SIG-M5 treated with dmso at 0.1 percent for 504 hours (cell line): ENCODE data around the gene RPL41.
A peak's percentile ranks its signal among the peaks of the same experiment; 100 is the strongest.
"Not testable (repeated sequence)": the region's sequence is repeated elsewhere in the genome, so short reads cannot be mapped to it uniquely, and the experiment has no call there.

Source experiments
- DNase-seq: peaks from one replicate; lab custom pipeline; 2025; ENCODE audit not compliant: unreplicated experiment; lab: John Stamatoyannopoulos, UW

The RPL41 gene

DNA sequence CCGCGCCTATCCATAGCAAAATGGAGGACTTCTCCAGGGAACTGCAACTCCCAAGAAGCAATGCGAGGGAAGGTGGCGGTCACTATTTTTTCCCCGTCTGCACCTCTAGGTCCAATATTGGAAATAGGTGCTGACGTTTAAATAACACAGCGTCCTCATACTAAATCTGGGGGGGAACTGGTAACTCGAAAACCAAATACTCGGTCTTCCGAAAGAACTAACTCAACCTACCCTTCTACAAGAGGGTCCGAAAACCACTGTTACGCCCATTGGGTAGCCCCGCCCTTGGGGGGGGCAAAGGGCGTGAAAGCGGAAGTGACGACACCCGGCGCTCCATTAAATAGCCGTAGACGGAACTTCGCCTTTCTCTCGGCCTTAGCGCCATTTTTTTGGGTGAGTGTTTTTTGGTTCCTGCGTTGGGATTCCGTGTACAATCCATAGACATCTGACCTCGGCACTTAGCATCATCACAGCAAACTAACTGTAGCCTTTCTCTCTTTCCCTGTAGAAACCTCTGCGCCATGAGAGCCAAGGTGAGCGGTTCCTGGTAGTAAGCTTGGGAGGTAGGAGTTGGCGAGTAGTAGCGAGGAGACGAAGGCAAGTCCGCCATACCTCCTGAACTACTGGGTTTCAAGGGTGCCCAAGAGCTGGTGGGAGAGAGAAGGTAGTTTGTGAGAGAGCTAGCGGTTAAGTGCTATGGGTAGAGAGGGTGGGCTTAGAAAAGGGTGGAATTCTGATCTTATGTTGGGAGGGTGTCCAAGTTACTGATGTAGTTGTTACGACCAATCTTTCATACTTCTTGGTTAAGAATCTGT, at the start of gene RPL41:
Gene RPL41 (plus strand): TSS at position 367 of the 815 bp plus-strand sequence.
- peak; percentile 95 for DNase-seq

DNA sequence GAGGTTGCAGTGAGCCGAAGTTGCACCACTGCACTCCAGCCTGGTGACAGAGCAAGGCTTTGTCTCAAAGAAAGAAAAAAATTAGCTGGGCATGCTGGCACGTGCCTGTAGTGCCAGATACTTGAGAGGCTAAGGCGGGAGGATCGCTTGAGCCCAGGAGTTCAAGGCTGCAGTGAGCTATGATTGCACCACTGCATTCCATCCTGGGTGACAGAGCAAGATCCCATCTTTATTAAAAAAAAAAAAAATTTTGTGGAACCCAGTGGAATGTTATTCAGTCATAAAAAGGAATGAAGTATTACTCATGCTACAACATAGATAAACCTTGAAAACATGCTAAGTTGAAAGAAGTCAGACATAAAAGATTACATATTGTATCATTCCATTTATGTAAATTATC, 44.8 kb upstream of the RPL41 start:
- no peak for DNase-seq

DNA sequence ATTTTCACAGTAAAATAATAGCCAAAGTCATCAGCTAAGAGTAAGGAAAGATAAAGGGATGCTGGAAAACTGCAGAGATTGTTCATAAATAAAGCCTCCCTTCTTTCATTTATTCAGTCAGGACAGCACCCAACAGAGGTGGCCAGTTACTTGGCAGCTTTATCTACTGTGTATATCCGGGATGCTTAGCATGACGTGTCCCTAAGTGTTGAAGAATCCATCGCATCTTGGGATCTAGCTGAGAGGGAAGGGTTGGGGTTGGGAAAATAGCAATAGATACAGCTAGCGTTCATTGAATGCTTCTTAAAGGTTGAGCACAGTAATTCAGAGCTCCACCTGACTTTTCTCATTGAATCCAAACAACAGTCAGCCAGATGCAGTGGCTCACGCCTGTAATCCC, 42.0 kb upstream of the RPL41 start:
- no peak for DNase-seq

DNA sequence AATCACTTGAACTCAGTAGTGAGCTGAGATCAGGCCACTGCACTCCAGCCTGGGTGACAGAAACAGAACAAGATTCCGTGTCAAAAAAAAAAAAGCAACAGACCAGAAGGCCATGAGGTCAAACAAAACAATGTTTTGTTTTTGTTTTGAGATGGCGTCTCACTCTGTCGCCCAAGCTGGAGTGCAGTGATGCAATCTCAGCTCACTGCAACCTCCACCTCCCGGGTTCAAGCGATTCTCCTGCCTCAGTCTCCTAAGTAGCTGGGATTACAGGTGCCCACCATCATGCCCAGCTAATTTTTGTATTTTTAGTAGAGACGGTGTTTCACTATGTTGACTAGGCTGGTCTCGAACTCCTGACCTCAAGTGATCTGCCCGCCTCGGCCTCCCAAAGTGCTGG, 38.5 kb upstream of the RPL41 start:
- not testable (repeated sequence) for DNase-seq

DNA sequence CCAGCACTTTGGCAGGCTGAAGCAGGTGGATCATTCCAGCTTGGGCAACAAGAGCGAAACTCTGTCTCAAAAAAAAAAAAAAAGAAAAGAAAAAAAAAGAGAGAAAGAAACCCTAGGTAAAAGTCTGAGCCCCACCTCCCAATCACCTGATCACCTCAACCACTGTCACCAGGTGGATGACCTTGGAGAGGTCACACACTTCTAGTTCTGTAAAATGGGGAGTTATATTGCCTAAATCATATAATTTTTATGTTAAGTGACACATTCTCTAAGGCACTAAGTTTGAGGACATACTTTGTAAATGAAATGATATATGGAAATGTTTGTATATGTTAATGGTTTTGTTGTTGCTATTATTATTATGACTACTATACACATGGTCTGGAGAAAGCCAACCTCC, 38.0 kb upstream of the RPL41 start:
- no peak for DNase-seq

DNA sequence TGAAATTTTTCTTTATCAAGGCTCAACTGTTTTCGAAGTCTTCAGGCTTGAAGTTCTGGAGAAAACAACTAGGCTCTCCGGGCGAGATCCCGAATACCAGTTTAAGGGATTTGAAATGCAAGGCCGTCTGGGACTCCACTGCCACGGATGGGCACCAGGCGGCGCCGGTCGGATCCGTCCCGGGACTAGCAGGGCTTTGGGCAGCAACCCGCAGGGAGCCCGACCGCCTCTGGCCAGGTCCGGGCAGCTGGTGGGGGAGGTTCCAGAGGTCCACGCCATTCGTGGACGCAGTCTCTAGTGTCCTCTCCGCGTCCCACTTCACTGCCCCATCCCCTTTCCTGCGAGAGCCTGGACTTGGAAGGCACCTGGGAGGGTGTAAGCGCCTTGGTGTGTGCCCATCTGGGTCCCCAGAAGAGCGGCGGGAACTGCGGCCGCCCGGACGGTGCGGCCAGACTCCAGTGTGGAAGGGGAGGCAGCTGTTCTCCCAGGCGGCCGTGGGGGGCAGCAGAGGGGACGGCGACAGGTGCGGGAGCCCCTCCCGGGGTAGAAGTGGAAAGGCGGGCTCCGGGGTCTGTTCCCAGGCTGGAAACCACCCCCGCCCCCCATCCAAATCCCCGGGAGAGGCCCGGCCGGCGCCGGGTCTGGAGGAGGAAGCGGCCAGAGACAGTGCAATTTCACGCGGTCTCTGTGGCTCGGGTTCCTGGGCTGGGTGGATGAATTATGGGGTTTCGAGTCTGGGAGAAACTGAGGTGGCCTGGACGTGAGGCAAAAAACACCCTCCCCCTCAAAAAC, 37.3 kb upstream of the RPL41 start:
- DNase-seq, result peak; percentile 54

DNA sequence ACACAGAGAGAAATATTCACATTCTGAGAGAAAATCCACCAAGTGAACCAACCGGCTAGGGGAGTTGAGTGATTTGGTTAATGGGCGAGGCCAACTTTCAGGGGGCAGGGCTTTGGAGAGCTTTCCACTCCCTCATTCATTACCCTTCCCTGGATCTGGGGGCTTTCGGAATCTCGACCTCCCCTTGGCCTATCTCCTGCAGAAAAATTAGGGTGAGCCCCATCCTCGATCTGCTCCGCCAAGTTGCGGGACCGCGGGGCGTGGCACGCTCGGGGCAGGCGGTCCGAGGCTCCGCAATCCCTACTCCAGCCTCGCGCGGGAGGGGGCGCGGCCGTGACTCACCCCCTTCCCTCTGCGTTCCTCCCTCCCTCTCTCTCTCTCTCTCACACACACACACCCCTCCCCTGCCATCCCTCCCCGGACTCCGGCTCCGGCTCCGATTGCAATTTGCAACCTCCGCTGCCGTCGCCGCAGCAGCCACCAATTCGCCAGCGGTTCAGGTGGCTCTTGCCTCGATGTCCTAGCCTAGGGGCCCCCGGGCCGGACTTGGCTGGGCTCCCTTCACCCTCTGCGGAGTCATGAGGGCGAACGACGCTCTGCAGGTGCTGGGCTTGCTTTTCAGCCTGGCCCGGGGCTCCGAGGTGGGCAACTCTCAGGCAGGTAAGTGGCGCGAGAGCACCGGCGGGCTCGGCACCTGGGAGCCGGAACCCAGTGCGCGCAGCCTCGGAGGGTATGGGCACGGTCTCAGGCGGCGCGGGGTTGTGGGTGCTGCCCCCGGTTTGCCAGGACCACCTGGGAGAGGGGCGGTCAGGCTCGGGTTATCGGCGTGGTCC, 36.5 kb upstream of the RPL41 start, which contains the start of gene ERBB3:
Gene ERBB3 (plus strand): TSS at position 443 of the 833 bp plus-strand sequence. CDS start 136 bp downstream, at position 579.
- peak; percentile 86 for DNase-seq

DNA sequence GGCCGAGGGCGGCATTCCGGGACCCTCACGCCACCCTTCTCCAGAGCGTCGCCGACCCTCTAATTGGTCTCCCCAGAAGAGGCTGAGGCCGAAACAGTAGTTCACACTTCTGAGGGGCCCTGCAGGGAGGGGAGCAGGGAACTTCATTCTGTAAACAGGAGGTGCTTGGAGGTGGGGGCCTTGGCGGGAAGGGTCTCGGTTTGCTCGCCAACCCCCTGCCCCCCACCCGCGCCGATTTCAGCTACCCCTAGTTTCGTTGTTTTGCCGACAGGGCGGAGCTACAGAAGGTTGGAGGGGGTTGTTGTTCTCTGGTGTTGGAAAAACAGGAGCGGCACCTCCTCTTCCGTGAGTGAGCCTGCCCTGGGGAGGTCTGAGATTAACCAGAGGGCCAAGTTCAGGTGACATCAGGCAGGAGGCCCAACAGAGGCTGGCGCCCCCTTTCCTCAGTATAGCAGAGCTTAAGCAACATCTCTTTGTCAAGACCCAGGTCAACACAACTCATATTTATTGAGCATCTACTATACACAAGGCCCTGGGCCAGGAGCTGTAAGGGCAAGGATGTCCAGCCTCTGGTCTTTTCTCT, 35.8 kb upstream of the RPL41 start:
- DNase-seq, result no peak

DNA sequence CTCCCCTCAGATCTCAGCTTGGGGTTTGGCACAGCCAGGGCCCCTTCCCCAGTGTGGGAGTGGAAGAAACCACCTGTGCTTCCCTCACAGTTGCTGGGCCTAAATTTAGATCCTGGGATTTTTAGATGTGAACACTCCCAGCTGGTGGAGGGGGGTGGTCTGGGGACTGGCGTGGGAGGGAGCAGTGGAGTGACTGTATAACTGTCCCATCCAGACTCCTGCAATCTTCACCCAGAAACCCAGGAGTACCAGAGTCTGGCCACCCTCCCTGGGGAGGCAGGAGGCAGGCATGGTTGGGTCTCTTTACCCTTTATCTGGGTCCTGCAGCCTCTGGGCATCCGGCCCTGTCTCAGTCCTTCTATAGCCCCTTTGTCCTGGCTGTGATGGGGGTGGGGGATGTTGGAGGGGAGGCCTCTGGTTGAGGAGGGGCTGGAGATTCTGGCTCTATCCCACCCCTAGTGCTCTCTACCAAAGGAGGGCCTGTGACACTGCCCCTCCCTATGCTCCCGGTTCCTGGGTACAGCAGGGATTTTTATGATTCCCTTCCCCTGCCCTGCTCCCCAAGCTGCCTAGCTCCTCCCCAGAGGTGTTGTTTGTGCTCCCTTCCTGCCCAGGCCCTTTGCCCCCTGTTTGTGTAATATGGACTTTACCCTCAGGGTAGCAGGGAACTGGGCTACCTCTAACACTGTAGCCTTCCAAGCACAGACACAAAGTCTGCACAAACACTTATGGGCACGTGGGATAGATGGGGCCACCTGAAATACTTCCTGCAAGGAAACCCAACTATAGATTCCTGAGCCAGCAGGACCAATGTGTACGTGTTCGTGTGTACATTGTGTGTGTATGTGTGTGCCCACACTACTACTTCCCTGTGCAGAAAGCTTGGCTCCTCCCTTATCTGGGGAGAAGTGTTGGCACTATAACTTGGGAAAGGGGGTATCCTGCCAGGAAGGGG, 34.8 kb upstream of the RPL41 start:
- no peak for DNase-seq

DNA sequence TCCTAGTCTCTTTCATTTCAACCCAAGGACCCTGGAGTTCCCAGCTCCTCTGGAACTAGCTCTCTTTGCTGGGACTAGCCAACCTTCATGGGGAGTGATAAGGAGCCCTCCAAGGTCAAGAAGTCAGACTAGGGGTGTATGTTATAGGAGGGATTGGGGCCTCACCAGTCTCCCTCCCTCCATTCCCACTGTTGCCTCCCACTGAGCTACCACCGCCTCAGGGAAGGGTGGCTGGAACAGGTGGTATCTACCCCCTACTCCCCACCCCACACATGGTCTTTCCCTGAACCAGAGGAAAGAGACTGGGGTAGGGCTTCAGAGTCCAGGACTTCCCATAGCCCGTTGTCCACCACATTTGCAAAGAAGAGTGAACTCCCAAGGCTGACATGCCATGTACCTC, 34.1 kb upstream of the RPL41 start:
- no peak for DNase-seq

DNA sequence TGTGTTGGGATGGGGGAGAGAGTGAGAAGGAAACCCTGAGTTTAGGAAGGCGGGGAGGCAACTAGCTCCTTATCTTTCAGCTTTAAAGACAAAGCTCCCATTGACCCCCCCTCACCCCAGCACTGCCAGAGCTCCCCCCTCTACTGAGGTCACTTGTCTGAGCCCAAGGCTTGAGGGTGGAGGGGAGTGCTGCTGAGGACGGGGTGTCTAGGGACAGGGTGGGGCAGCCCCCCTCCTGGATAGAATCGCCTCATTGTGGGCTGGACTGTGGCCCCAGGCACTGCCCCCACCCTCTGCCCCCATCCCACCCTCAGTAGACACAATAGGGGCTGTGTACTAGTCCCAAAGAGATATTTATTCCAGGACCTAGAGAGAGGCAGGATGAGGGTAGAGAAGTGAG, 33.5 kb upstream of the RPL41 start:
- DNase-seq, result no peak

DNA sequence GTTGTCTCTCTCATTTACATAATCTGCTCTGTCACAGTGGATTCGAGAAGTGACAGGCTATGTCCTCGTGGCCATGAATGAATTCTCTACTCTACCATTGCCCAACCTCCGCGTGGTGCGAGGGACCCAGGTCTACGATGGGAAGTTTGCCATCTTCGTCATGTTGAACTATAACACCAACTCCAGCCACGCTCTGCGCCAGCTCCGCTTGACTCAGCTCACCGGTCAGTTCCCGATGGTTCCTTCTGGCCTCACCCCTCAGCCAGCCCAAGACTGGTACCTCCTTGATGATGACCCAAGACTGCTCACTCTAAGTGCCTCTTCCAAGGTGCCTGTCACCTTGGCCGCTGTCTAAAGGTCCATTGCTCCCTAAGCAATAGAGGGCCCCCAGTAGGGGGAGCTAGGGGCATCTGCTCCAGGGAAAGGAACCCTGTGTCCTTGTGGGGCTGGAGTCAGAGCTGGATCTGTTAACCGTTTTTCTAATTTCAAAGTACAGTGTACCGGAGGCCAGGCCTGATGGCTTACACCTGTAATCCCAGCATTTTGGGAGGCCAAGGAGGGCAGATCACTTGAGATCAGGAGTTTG, 31.4 kb upstream of the RPL41 start:
- DNase-seq, result peak; percentile 50

DNA sequence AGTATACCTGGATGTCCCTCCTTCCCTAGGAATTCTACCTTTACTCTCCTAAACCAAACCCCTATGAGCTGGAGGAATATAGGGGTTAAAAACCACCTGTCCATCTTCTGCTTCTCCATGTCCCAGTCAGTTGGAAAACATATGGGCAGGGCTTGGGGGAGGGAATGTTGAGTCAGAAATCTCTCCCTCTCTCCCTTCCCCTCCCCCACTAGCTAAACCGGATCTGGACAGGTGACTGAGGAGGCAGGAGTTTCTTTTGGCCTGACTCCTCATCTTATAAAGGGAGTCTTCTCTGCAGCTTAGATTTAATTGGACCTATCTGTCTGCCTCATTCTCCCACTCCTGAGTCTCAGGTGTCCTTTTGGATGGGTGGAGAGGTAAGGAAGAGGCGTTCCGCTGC, 30.3 kb upstream of the RPL41 start:
- DNase-seq, result peak; percentile 31

DNA sequence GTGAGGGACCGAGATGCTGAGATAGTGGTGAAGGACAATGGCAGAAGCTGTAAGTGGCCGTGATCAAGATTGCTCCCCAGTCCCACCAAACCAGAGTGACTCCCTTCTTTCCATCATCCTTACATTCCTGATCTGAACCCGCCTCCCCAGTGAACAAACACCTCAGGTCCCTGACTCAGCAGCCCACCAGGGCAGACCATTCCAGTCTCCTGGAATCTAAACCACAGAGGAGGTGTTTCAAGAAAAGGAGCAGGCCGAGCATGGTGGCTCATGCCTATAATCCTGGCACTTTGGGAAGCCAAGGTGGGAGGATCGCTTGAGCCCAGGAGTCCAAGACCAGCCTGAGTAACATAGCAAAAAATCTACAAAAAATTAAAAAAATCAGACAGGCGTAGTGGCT, 29.8 kb upstream of the RPL41 start:
- DNase-seq, result no peak

DNA sequence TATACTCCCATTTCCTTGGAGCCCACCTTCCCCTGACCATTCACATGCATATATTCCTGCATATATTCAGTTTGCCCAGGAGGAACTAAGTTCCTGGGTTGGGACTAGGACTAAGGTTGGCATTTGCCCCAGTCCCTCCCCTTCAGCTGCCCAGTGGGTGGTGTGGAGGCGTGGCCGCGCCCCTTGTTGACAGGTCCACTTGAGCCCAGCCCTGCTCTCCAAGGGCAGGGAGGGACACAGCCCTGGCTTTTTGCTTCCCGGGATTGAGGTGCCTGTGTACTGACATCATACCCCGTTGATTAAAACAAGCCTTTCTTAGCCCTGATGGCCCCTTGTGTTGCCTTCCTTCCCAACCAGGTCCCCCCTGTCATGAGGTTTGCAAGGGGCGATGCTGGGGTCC, 29.2 kb upstream of the RPL41 start:
- no peak for DNase-seq

DNA sequence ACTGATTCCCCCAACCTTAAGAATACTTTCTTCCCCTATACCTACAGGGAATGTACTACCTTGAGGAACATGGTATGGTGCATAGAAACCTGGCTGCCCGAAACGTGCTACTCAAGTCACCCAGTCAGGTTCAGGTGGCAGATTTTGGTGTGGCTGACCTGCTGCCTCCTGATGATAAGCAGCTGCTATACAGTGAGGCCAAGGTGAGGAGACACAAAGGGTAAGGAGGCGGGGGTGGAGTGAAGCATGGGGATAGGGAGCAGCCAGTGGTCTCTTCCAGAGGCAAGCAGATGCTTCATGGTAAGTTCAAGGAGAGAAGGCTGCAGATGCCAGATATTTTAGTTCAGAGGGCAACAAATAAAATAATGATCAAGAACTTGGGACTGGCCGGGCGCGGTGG, 18.7 kb upstream of the RPL41 start:
- DNase-seq, result no peak

DNA sequence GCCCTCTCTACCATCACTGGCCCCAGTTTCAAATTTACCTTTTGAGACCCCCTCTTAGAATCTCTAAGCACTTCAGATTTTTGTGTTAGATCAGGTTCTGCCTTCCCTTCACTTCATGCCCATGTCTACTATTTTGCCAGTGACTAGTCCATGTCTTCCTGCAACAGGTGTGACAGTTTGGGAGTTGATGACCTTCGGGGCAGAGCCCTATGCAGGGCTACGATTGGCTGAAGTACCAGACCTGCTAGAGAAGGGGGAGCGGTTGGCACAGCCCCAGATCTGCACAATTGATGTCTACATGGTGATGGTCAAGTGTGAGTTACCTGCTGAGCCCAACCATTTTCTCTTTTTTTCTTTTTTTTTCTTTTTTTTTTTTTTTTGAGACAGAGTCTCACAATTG, 17.8 kb upstream of the RPL41 start:
- DNase-seq, result no peak

DNA sequence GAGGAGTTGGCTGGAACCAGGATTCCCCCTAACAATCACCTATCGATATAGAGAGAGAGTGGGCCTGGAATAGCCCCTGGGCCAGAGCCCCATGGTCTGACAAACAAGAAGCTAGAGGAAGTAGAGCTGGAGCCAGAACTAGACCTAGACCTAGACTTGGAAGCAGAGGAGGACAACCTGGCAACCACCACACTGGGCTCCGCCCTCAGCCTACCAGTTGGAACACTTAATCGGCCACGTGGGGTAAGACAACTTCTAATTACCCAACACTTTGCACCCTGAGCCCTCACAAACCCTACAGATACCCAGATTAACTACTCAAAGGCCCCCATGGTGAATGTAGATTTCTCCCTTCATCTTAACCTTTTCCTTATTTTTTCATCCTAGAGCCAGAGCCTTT, 16.6 kb upstream of the RPL41 start:
- no peak for DNase-seq

DNA sequence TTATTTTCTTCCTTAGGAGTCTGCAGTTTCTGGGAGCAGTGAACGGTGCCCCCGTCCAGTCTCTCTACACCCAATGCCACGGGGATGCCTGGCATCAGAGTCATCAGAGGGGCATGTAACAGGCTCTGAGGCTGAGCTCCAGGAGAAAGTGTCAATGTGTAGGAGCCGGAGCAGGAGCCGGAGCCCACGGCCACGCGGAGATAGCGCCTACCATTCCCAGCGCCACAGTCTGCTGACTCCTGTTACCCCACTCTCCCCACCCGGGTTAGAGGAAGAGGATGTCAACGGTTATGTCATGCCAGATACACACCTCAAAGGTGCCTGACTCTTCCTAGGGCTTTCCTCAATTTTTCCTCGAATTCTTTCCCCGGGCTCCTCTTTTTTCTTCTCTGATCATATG, 15.4 kb upstream of the RPL41 start:
- DNase-seq, result no peak

DNA sequence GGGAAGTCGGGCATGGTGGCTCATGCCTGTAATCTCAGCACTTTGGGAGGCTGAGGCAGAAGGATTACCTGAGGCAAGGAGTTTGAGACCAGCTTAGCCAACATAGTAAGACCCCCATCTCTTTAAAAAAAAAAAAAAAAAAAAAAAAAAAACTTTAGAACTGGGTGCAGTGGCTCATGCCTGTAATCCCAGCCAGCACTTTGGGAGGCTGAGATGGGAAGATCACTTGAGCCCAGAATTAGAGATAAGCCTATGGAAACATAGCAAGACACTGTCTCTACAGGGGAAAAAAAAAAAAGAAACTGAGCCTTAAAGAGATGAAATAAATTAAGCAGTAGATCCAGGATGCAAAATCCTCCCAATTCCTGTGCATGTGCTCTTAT, 13.8 kb upstream of the RPL41 start:
- no peak for DNase-seq
